ENCODE data around the gene PPP1R3A. TPM values are rescaled to one million over a fixed set of nuclear protein-coding genes. Genes with fewer than 3 reads are reported as not detected.

PPP1R3A gene
- total and polyA plus RNA-seq, 12 donors = not detected

DNA sequence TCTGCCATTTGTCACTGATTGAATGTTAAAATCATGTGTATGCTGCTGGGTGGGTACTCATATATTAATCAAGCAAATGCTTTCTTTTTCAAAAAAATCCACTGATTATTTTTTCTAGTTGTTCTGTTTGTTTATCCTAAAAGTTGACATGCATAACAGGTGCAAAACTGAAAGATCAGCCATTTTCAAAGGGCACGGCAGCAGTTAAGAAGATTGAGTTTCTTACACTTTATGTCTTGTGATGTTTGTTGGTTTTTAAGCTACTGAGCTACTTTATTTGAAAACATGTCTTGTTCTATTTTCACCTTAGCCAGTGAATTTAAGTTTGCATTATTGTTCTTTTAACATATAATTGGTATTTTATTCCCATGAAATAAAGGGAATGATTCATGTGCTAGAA lies 45.8 kb downstream of the PPP1R3A start:
- Histone ChIP-seq H3K4me1 (replicated peaks in 1 of 2) (no peaks in the 10 kb centered on the region), H3K9me3 (replicated peaks in 1 of 3) (no peaks in the 10 kb centered on the region), H3K27me3 (no peaks in the 10 kb centered on the region), H3K36me3 (replicated peaks in 1 of 2) (no peaks in the 10 kb centered on the region), H3K4me3 (no peak overlapping the region), H3K27ac (no peak overlapping the region)
- WGBS, 4 donors = 82 to 92% (median 88%) methylated on average over 1 of the region's 1 CpG
- no peak for DNase-seq
- intact Hi-C loops (cut with DNase I) = no loop called here
- no peak for TF ChIP-seq POLR2A (IDR thresholded peaks at IDR 0.05)
- TF ChIP-seq, protein P1, sequence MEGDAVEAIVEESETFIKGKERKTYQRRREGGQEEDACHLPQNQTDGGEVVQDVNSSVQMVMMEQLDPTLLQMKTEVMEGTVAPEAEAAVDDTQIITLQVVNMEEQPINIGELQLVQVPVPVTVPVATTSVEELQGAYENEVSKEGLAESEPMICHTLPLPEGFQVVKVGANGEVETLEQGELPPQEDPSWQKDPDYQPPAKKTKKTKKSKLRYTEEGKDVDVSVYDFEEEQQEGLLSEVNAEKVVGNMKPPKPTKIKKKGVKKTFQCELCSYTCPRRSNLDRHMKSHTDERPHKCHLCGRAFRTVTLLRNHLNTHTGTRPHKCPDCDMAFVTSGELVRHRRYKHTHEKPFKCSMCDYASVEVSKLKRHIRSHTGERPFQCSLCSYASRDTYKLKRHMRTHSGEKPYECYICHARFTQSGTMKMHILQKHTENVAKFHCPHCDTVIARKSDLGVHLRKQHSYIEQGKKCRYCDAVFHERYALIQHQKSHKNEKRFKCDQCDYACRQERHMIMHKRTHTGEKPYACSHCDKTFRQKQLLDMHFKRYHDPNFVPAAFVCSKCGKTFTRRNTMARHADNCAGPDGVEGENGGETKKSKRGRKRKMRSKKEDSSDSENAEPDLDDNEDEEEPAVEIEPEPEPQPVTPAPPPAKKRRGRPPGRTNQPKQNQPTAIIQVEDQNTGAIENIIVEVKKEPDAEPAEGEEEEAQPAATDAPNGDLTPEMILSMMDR (IDR thresholded peaks at IDR 0.05) = no peak

DNA sequence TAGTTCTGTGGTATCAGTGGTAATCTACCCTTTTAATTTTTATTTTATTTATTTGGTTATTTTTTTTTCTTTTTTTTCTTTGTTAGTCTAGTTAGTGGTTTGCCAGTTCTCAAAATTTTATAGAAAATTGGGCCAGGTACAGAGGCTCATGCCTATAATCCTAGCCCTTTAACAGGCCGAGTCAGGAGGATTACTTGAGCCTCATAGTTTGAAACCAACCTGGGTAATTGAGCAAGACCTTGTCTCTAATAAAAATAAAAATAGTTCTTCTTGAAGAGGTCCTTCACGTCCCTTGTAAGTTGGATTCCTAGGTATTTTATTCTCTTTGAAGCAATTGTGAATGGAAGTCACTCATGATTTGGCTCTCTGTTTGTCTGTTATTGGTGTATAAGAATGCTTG lies 51.5 kb downstream of the PPP1R3A start:
- no peaks in the 10 kb centered on the region for H3K27me3 ChIP-seq
- TF ChIP-seq, protein P1 (IDR thresholded peaks at IDR 0.05) = no peak
- no peak for TF ChIP-seq POLR2A (IDR thresholded peaks at IDR 0.05)
- intact Hi-C loops (cut with DNase I) = no loop called here
- no peak overlapping the region for H3K27ac ChIP-seq
- no peak overlapping the region for H3K4me3 ChIP-seq
- H3K4me1 ChIP-seq (replicated peaks in 1 of 2) = no peaks in the 10 kb centered on the region
- H3K36me3 ChIP-seq (replicated peaks in 1 of 2) = no peaks in the 10 kb centered on the region
- WGBS, 4 donors = 69 to 85% (median 78%) methylated on average over 2 of the region's 2 CpGs
- H3K9me3 ChIP-seq (replicated peaks in 1 of 3) = no peaks in the 10 kb centered on the region
- no peak for DNase-seq

DNA sequence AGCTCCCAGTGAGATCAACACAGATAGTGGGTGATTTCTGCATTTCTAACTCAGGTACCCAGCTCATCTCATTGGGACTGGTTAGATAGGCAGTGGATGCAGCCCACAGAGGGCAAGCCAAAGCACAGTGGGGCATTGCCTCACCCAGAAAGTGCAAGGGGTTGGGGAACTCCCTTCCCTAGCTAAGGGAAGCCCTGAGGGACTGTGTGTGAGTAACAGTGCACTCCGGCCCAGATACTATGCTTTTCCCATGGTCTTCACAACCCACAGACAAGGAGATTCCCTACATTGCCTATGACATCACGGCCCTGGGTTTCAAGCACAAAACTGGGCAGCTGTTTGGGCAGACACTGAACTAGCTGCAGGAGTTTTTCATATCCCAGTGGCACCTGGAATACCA lies 62.8 kb downstream of the PPP1R3A start:
- Histone ChIP-seq H3K36me3 (replicated peaks in 1 of 2) (no peaks in the 10 kb centered on the region), H3K4me1 (replicated peaks in 1 of 2) (no peaks in the 10 kb centered on the region), H3K4me3 (no peak overlapping the region), H3K27me3 (no peaks in the 10 kb centered on the region), H3K9me3 (replicated peaks in 1 of 3) (no peaks in the 10 kb centered on the region), H3K27ac (no peak overlapping the region)
- intact Hi-C loops (cut with DNase I) = no loop called here
- 61 to 93% (median 78%) methylated on average over 1 to 2 of the region's 2 CpGs for WGBS, 4 donors
- peak in 1 of 7 donors; percentile 5 for DNase-seq
- TF ChIP-seq, protein P1 (IDR thresholded peaks at IDR 0.05) = no peak
- no peak for TF ChIP-seq POLR2A (IDR thresholded peaks at IDR 0.05)

DNA sequence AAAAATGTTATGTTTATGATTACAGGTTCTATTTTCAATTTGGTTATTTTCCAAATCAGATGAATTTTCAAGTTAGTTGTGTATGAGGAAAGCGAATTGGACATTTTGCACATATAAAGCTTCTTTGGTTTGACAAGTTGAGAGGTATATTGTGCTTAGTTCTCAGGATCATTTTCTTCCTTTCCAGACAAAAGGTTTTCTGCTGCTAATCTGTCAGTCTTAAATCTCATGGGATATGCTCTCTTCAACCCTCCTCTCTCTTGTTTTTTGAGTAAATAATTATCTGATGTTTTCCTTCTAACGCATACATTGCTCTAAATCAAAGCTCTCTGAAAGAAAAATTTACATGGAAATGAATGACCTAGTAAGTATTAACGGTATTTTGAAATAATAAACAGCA lies 77.9 kb downstream of the PPP1R3A start:
- H3K27me3 ChIP-seq = no peaks in the 10 kb centered on the region
- H3K27ac ChIP-seq = no peak overlapping the region
- H3K4me3 ChIP-seq = no peak overlapping the region
- H3K9me3 ChIP-seq (replicated peaks in 1 of 3) = no peaks in the 10 kb centered on the region
- no peak for DNase-seq
- no peaks in the 10 kb centered on the region for H3K4me1 ChIP-seq (replicated peaks in 1 of 2)
- no peak for TF ChIP-seq POLR2A (IDR thresholded peaks at IDR 0.05)
- TF ChIP-seq, protein P1 (IDR thresholded peaks at IDR 0.05) = no peak
- intact Hi-C loops (cut with DNase I) = no loop called here
- 38 to 44% (median 41%) methylated on average over 3 of the region's 3 CpGs for WGBS, 4 donors
- no peaks in the 10 kb centered on the region for H3K36me3 ChIP-seq (replicated peaks in 1 of 2)

All from adrenal gland (tissue), 12 donors.